IMR-90 (cell line): Measurements from ENCODE around the gene FAM124B. TPM values are rescaled to one million over a fixed set of nuclear protein-coding genes. Genes with fewer than 3 reads are reported as not detected.

ENCODE experiments used
- ATAC-seq: fragments of 200-7000 bp; cut with Tn5 transposase; 2 replicates; pipeline ENCODE4 v1.9.1; 2020; ENCODE audit warnings: low read depth, mild to moderate bottlenecking, moderate library complexity
- BruUV-seq: library from RNA; stranded (reverse); fragments of 400-500 nt; replicated peaks from 2 replicates; lab custom pipeline; 2021; lab: Mats Ljungman, UMichigan
- CTCF ChIA-PET: fragments of 300-600 bp; formaldehyde crosslinking; extraction: SDS; loops from one replicate; lab custom pipeline; 2021; ENCODE audit warnings: antibody characterized with exemption; lab: Yijun Ruan, JAX
- POLR2A ChIA-PET: fragments of 300-600 bp; sonication (Branson Sonifier 250); formaldehyde crosslinking; loops from one replicate; lab custom pipeline; 2022; ENCODE audit warnings: antibody characterized with exemption; ENCODE audit not compliant: unreplicated experiment; lab: Charles Lee
- DNase-seq: peaks from one replicate; pipeline ENCODE4 v3.0.0; 2013
- H2AFZ ChIP-seq: replicated peaks from 2 replicates; pipeline ENCODE3; 2013; ENCODE audit warnings: low read length, mild to moderate bottlenecking; ENCODE audit not compliant: poor library complexity
- H2AK5ac ChIP-seq: 2 replicates; pipeline ENCODE4 v1.6.1; 2013; ENCODE audit warnings: low read depth, low read length, inconsistent platforms
- H2AK9ac ChIP-seq: replicated peaks from 2 replicates; pipeline ENCODE3; 2013; ENCODE audit warnings: mild to moderate bottlenecking, low read depth, low read length, moderate library complexity; ENCODE audit not compliant: poor library complexity
- H2BK120ac ChIP-seq: 2 replicates; pipeline ENCODE4 v1.6.1; 2013; ENCODE audit warnings: low read depth, low read length, inconsistent platforms
- H2BK15ac ChIP-seq: 3 replicates; pipeline ENCODE4 v1.6.1; 2013; ENCODE audit warnings: low read depth, low read length, inconsistent platforms
- H2BK20ac ChIP-seq: 2 replicates; pipeline ENCODE4 v1.6.1; 2013; ENCODE audit warnings: low read depth, mild to moderate bottlenecking, inconsistent platforms, low read length, moderate library complexity
- H2BK5ac ChIP-seq: 2 replicates; pipeline ENCODE4 v1.6.1; 2013; ENCODE audit warnings: mild to moderate bottlenecking, low read depth, low read length, inconsistent platforms; ENCODE audit not compliant: poor library complexity, severe bottlenecking
- H3K14ac ChIP-seq: replicated peaks from 2 replicates; pipeline ENCODE4 v1.6.1; 2013; ENCODE audit warnings: low read depth, low read length, inconsistent platforms
- H3K18ac ChIP-seq: 2 replicates; pipeline ENCODE4 v1.6.1; 2013; ENCODE audit warnings: low read depth, low read length, control low read depth
- H3K23ac ChIP-seq: 2 replicates; pipeline ENCODE4 v1.6.1; 2013; ENCODE audit warnings: low read depth, low read length, inconsistent platforms
- H3K27ac ChIP-seq: 2 replicates; pipeline ENCODE4 v1.5.1; 2013; ENCODE audit warnings: mild to moderate bottlenecking, control low read depth, low read length; ENCODE audit not compliant: insufficient read depth
- H3K27me3 ChIP-seq: 2 replicates; pipeline ENCODE4 v1.6.1; 2013; ENCODE audit warnings: low read length; ENCODE audit not compliant: control insufficient read depth, insufficient read depth
- H3K36me3 ChIP-seq: 2 replicates; pipeline ENCODE4 v1.6.1; 2013; ENCODE audit warnings: low read length, mixed read lengths; ENCODE audit not compliant: control insufficient read depth, insufficient read depth
- H3K4ac ChIP-seq: 2 replicates; pipeline ENCODE4 v1.6.1; 2013; ENCODE audit warnings: low read depth, low read length, inconsistent platforms
- H3K4me1 ChIP-seq: 2 replicates; pipeline ENCODE4 v1.6.1; 2013; ENCODE audit warnings: low read length, mixed read lengths; ENCODE audit not compliant: control insufficient read depth, insufficient read depth
- H3K4me2 ChIP-seq: 2 replicates; pipeline ENCODE4 v1.6.1; 2013; ENCODE audit warnings: low read depth, mild to moderate bottlenecking, control low read depth, low read length, moderate library complexity
- H3K4me3 ChIP-seq: 2 replicates; pipeline ENCODE4 v1.5.1; 2013; ENCODE audit warnings: low read depth, mild to moderate bottlenecking, control low read depth, low read length, moderate library complexity; ENCODE audit not compliant: insufficient read depth
- H3K56ac ChIP-seq: 2 replicates; pipeline ENCODE4 v1.6.1; 2013; ENCODE audit warnings: low read length, inconsistent platforms; ENCODE audit not compliant: insufficient read depth; ENCODE audit errors: extremely low read depth
- H3K79me1 ChIP-seq, 2 experiments: 2 replicates each; pipeline ENCODE4 v1.6.1; 2013; ENCODE audit warnings: low read length in 2 of 2, inconsistent platforms in 1 of 2, low read depth in 1 of 2
- H3K9ac ChIP-seq: 2 replicates; pipeline ENCODE4 v1.6.1; 2013; ENCODE audit warnings: low read depth, low read length, control low read depth
- H3K9me1 ChIP-seq: 2 replicates; pipeline ENCODE4 v1.6.1; 2013; ENCODE audit warnings: low read length, inconsistent platforms; ENCODE audit not compliant: insufficient read depth
- H3K9me3 ChIP-seq: 2 replicates; pipeline ENCODE4 v1.6.1; 2013; ENCODE audit warnings: low read length; ENCODE audit not compliant: control insufficient read depth, insufficient read depth
- H4K20me1 ChIP-seq: 2 replicates; pipeline ENCODE4 v1.6.1; 2013; ENCODE audit warnings: low read length, inconsistent platforms; ENCODE audit not compliant: insufficient read depth
- H4K5ac ChIP-seq: 2 replicates; pipeline ENCODE4 v1.6.1; 2013; ENCODE audit warnings: mild to moderate bottlenecking, low read depth, low read length, control low read depth
- H4K8ac ChIP-seq, 2 experiments: 2 replicates each; pipeline ENCODE4 v1.6.1; 2013; ENCODE audit warnings: low read depth in 2 of 2, low read length in 2 of 2, control low read depth in 1 of 2, inconsistent platforms in 1 of 2
- H4K91ac ChIP-seq: 2 replicates; pipeline ENCODE4 v1.6.1; 2013; ENCODE audit warnings: low read depth, low read length, inconsistent platforms; ENCODE audit not compliant: insufficient read depth
- CEBPB ChIP-seq: IDR thresholded peaks from 2 replicates; pipeline ENCODE4 v1.6.1; 2012; ENCODE audit warnings: low read depth, low read length, improper control_type of control experiment
- CHD1 ChIP-seq: IDR thresholded peaks from 2 replicates; pipeline ENCODE4 v1.6.1; 2012; ENCODE audit warnings: low read depth, low read length, improper control_type of control experiment
- CTCF ChIP-seq: conservative IDR thresholded peaks from 2 replicates; pipeline ENCODE4 v1.5.1; 2012; ENCODE audit warnings: mild to moderate bottlenecking, low read depth, low read length, improper control_type of control experiment
- ELK1 ChIP-seq: fragments of 150-350 bp; IDR thresholded peaks from 2 replicates; pipeline ENCODE4 v1.6.1; 2016; ENCODE audit warnings: low read depth, mild to moderate bottlenecking, low read length, moderate library complexity, borderline replicate concordance
- FOS ChIP-seq: fragments of 150-350 bp; IDR thresholded peaks from 2 replicates; pipeline ENCODE4 v1.6.1; 2016; ENCODE audit warnings: low read depth, low read length
- MAFK ChIP-seq: IDR thresholded peaks from 2 replicates; pipeline ENCODE4 v1.6.1; 2012; ENCODE audit warnings: low read depth, low read length, improper control_type of control experiment
- MXI1 ChIP-seq: IDR thresholded peaks from 2 replicates; pipeline ENCODE4 v1.6.1; 2012; ENCODE audit warnings: low read depth, mild to moderate bottlenecking, low read length, moderate library complexity, borderline replicate concordance
- NFE2L2 ChIP-seq: fragments of 150-350 bp; IDR thresholded peaks from 2 replicates; pipeline ENCODE4 v1.6.1; 2016; ENCODE audit warnings: low read depth, mild to moderate bottlenecking, low read length
- POLR2A ChIP-seq: IDR thresholded peaks from 2 replicates; pipeline ENCODE4 v1.6.1; 2012; ENCODE audit warnings: mild to moderate bottlenecking, low read depth, low read length
- RAD21 ChIP-seq: IDR thresholded peaks from 2 replicates; pipeline ENCODE4 v1.6.1; 2012; ENCODE audit warnings: low read length, improper control_type of control experiment
- RCOR1 ChIP-seq: IDR thresholded peaks from 2 replicates; pipeline ENCODE4 v1.6.1; 2012; ENCODE audit warnings: mild to moderate bottlenecking, low read length, improper control_type of control experiment; ENCODE audit not compliant: insufficient replicate concordance
- RFX5 ChIP-seq: IDR thresholded peaks from 2 replicates; pipeline ENCODE4 v1.8.0; 2012; ENCODE audit warnings: low read depth, mild to moderate bottlenecking, low read length, moderate library complexity
- SMC3 ChIP-seq: fragments of 150-350 bp; IDR thresholded peaks from 2 replicates; pipeline ENCODE4 v1.6.1; 2016; ENCODE audit warnings: low read depth, mild to moderate bottlenecking, antibody characterized with exemption, low read length, moderate library complexity
- WGBS, 2 experiments: methylation state at CpG; one replicate each; pipeline versions ENCODE4 v1.1.5 to v1.1.7; 2013; ENCODE audit warnings: missing lambda C conversion rate in 2 of 2; ENCODE audit not compliant: insufficient read length in 1 of 2; ENCODE audit errors: extremely low coverage in 2 of 2; 5-methylcytosine and 5-hydroxymethylcytosine counted together
- dilution Hi-C: fragments of 300-500 bp; cut with HindIII; formaldehyde crosslinking; loops from one replicate; pipeline ENCODE4 v1.14.3; 2018; ENCODE audit warnings: low sequenced_read_pairs; ENCODE audit not compliant: unreplicated experiment
- in situ Hi-C: fragments of 300-500 bp; cut with MboI; formaldehyde crosslinking; loops from 3 replicates; pipeline ENCODE4 v1.14.3; 2019; ENCODE audit warnings: low sequenced_read_pairs, inconsistent platforms, mixed read lengths
- intact Hi-C: fragments of 100-400 bp; cut with micrococcal nuclease; formaldehyde crosslinking; loops from 2 replicates; pipeline ENCODE4 v1.10.0; 2022
- polyA plus RNA-seq, 3 experiments: library from polyadenylated mRNA; depleted of rRNA; stranded (reverse); fragments of >200 nt; gene quantifications; 2 replicates each; pipeline ENCODE4 v1.2.3, GENCODE V29; 2012; ENCODE audit warnings: low replicate concordance in 1 of 3
- total RNA-seq: library from RNA; depleted of rRNA; stranded (reverse); fragments of >200 nt; gene quantifications from 2 replicates; pipeline ENCODE4 v1.2.3, GENCODE V29; 2012
- TF ChIP-seq, protein P1 (sequence below): fragments of 150-350 bp; IDR thresholded peaks from 2 replicates; pipeline ENCODE4 v1.6.1; 2017; ENCODE audit warnings: mild to moderate bottlenecking, antibody characterized with exemption, low read length, low read depth

The FAM124B gene
- total and polyA plus RNA-seq, 2 of the 4 experiments (the other 2 are of a cell fraction), result not detected

DNA sequence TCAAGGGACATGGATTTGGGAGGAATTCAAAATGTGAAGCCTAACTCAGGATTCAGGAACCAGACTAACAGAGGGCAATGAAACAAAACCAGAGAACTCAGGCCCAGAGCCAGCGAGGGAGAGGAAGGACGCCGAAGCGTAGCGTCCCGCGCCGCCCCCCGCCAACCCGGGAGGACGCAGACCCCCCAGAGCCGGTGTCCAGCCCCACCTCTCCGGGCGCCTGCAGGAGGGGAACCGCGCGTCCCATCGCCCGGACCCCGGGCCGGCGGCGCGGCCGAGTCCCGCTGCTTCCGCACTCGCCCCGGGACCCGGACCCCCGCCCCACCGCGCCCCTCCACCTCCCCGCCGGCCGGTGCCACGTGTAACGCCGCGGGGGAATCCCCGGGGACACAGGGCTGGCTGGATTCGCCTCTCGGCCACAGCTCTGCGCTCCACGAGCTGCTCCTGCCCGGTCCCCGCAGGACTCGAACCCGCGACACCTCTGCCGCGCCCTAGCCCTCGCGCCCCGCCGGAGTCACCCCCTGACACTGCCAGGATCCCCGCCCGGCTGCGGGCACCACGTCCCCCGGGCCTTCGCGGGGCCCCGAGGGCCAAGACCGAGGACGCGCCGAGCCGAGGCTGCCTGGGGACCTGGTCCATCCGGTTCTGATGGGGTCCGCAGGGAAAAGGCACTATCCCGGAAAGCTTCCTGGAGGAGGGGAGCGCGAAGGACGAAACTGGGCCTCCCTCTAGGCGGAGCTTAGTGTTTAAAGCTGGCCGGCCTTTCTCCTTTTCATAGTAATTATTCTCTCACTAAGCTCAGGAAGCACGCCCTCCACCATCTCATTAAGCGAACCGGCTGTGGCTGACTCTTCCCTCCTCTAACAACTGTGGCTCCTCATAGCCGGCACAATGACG is 40.4 kb upstream of the FAM124B start:
- peak overlapping the region; percentile 37; the same call in 1 of the 2 replicates for H3K14ac ChIP-seq
- DNase-seq (no peak), ATAC-seq (peak; percentile 76)
- in situ Hi-C loops, result no loop called here
- H3K36me3 ChIP-seq, result no peaks in the 10 kb centered on the region
- H3K4me3 ChIP-seq, result peak overlapping the region; percentile 64
- H3K4me1 ChIP-seq, result no peaks in the 10 kb centered on the region; the same call in 1 of the 2 replicates
- no peak overlapping the region for H3K56ac ChIP-seq
- dilution Hi-C loops, result no loop called here
- no peak overlapping the region for H2BK20ac ChIP-seq
- H3K27ac ChIP-seq, result no peak overlapping the region
- H2BK5ac ChIP-seq, result no peak overlapping the region
- H3K4ac ChIP-seq, result no peak overlapping the region
- no peak overlapping the region for H4K91ac ChIP-seq
- TF ChIP-seq SMC3, result no peak
- no peak for TF ChIP-seq POLR2A
- no peak for TF ChIP-seq MXI1
- no peak for TF ChIP-seq CHD1
- TF ChIP-seq RAD21, result no peak
- no peak for TF ChIP-seq FOS
- no peak for TF ChIP-seq ELK1
- no peak for TF ChIP-seq CEBPB
- TF ChIP-seq MAFK, result no peak
- no peak for TF ChIP-seq RFX5
- TF ChIP-seq, protein P1, sequence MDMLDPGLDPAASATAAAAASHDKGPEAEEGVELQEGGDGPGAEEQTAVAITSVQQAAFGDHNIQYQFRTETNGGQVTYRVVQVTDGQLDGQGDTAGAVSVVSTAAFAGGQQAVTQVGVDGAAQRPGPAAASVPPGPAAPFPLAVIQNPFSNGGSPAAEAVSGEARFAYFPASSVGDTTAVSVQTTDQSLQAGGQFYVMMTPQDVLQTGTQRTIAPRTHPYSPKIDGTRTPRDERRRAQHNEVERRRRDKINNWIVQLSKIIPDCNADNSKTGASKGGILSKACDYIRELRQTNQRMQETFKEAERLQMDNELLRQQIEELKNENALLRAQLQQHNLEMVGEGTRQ, result no peak
- no peak for TF ChIP-seq CTCF
- TF ChIP-seq RCOR1, result no peak
- no peak for TF ChIP-seq NFE2L2
- H3K79me1 ChIP-seq, result no peaks in the 10 kb centered on the region
- no peak overlapping the region for H2AK5ac ChIP-seq
- 6% methylated on average over 40 of the region's 82 CpGs; no CpG with 5 or more reads in 1 of the 2 experiments for WGBS, 2 experiments
- 0 out of 2 replicates have a peak overlapping the region, but pooled peaks have one; percentile 13 for H2BK120ac ChIP-seq
- peak overlapping the region; percentile 56; the same call in 1 of the 2 replicates for H3K18ac ChIP-seq
- CTCF ChIA-PET, result no interaction called here
- no peaks in the 10 kb centered on the region for H4K20me1 ChIP-seq
- peak overlapping the region; percentile 94 for H3K4me2 ChIP-seq
- POLR2A ChIA-PET, result no interaction called here
- 0 out of 2 replicates have a peak overlapping the region, but pooled peaks have one; percentile 42 for H3K23ac ChIP-seq
- H2AFZ ChIP-seq, result peak overlapping the region; percentile 96
- no TSS peak for BruUV-seq
- H4K5ac ChIP-seq, result peak overlapping the region; percentile 39; the same call in 1 of the 2 replicates
- intact Hi-C loops, result loop anchor here (10.0 kb wide), 1 partner anchor 202 kb away; no protein-coding TSS in a partner anchor
- H3K9ac ChIP-seq, result peak overlapping the region; percentile 32
- no peaks in the 10 kb centered on the region for H3K9me1 ChIP-seq
- H2BK15ac ChIP-seq, result no peak overlapping the region
- no peaks in the 10 kb centered on the region for H3K9me3 ChIP-seq
- no peak overlapping the region; a peak in 1 of 4 replicates for H4K8ac ChIP-seq
- H3K27me3 ChIP-seq, result no peaks in the 10 kb centered on the region; the same call in 1 of the 2 replicates
- peak overlapping the region; percentile 88 for H2AK9ac ChIP-seq
